ENCODE results near the gene PYY. TPM values are rescaled to one million over a fixed set of nuclear protein-coding genes. Genes with fewer than 3 reads are reported as not detected.

PYY gene
- total RNA-seq, 1 experiment from 2014 or later, result 2.0 TPM

DNA sequence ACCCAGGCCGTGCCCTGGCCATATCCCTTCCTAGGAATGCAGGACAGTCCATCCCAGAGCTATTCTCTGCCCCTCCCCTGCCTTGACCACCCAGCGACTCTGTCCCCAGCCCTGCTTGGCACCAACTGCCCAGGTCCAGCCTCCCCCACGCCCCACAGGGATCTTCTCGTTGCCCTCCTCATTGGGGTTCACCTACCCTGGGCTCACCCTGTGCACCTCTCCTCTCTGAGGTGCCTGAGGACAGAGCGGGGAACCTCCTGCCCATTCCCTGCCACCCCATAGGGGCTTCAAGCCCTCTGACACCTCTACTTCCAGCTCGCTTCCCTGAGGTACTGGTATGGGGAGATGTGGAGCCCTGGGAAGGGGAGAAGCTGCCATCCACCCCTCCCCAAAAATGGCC lies 40.2 kb downstream of the PYY start:
- no peak overlapping the region for H3K18ac ChIP-seq (ENCODE audit: insufficient read length, low read depth, low read length)
- H4K8ac ChIP-seq (replicated peaks; ENCODE audit: insufficient read length, low read depth, low read length), result no peak overlapping the region
- H2AK5ac ChIP-seq (ENCODE audit: insufficient read length, low read length), result no peak overlapping the region
- Mint-ChIP-seq H3K4me3 (no peak overlapping the region), H3K27ac (no peak overlapping the region), H3K27me3 (ENCODE audit: low read depth) (peaks cover 50% of the 10 kb centered on the region), H3K9me3 (peaks cover 0 to 5% of the 10 kb centered on the region in 2 experiments; a peak in 4 of 5 replicates), H3K36me3 (ENCODE audit: insufficient read depth in 1 of 3, low read depth in 3 of 3) (no peaks in the 10 kb centered on the region), H3K4me1 (peaks cover 16 to 17% of the 10 kb centered on the region in 2 experiments)
- DNase-seq, result no peak
- H2AFZ ChIP-seq (ENCODE audit: low read length), result no peak overlapping the region
- no peaks in the 10 kb centered on the region for H3K79me2 ChIP-seq (ENCODE audit: insufficient read depth, low read length)
- no peak overlapping the region for H3K56ac ChIP-seq (ENCODE audit: insufficient read length, low read depth, low read length)
- no peaks in the 10 kb centered on the region; the same call in 1 of the 2 replicates for H3K27me3 ChIP-seq (ENCODE audit: insufficient read depth, low read length)
- TF ChIP-seq, protein P1, sequence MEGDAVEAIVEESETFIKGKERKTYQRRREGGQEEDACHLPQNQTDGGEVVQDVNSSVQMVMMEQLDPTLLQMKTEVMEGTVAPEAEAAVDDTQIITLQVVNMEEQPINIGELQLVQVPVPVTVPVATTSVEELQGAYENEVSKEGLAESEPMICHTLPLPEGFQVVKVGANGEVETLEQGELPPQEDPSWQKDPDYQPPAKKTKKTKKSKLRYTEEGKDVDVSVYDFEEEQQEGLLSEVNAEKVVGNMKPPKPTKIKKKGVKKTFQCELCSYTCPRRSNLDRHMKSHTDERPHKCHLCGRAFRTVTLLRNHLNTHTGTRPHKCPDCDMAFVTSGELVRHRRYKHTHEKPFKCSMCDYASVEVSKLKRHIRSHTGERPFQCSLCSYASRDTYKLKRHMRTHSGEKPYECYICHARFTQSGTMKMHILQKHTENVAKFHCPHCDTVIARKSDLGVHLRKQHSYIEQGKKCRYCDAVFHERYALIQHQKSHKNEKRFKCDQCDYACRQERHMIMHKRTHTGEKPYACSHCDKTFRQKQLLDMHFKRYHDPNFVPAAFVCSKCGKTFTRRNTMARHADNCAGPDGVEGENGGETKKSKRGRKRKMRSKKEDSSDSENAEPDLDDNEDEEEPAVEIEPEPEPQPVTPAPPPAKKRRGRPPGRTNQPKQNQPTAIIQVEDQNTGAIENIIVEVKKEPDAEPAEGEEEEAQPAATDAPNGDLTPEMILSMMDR (conservative IDR thresholded peaks at IDR 0.05), result no peak
- H4K91ac ChIP-seq (ENCODE audit: insufficient read length, low read depth, low read length), result no peak overlapping the region
- H2BK12ac ChIP-seq (ENCODE audit: insufficient read length, low read depth, low read length), result no peak overlapping the region
- no peak overlapping the region for H3K4me2 ChIP-seq (ENCODE audit: insufficient read depth, insufficient read length, low read length)
- H2BK20ac ChIP-seq (ENCODE audit: low read depth, low read length, poor library complexity, severe bottlenecking), result no peak overlapping the region
- H2BK5ac ChIP-seq (ENCODE audit: insufficient read length, low read length), result no peak overlapping the region
- H2BK15ac ChIP-seq (ENCODE audit: low read depth, low read length), result no peak overlapping the region
- no peaks in the 10 kb centered on the region for H4K20me1 ChIP-seq (ENCODE audit: control insufficient read depth, insufficient read depth, insufficient read length)
- H3K9ac ChIP-seq (ENCODE audit: extremely low read depth, insufficient read length, low read length), result no peak overlapping the region
- WGBS (ENCODE audit: extremely low coverage, insufficient read length, low lambda C conversion rate), result no CpG with 5 or more reads among the region's 6 CpGs
- no peak overlapping the region for H3T11ph ChIP-seq (ENCODE audit: low read length)
- H3K79me1 ChIP-seq (ENCODE audit: insufficient read depth, low read depth, low read length, poor library complexity, severe bottlenecking), result no peaks in the 10 kb centered on the region
- no peak overlapping the region for H3K14ac ChIP-seq (ENCODE audit: insufficient read depth, low read length)
- no peaks in the 10 kb centered on the region for H3K23me2 ChIP-seq (ENCODE audit: insufficient read length, low read depth, low read length, poor library complexity, severe bottlenecking)
- H2BK120ac ChIP-seq (ENCODE audit: low read depth, low read length, poor library complexity, severe bottlenecking), result no peak overlapping the region
- H3K23ac ChIP-seq (ENCODE audit: insufficient read length, low read depth, low read length), result no peak overlapping the region
- no peak overlapping the region for H4K5ac ChIP-seq (ENCODE audit: insufficient read length, low read depth, low read length)
- no peaks in the 10 kb centered on the region for H3K9me3 ChIP-seq (ENCODE audit: control insufficient read depth, low read depth, low read length)
- no peak overlapping the region for H3K4ac ChIP-seq (ENCODE audit: low read depth, low read length)
- H3K4me1 ChIP-seq (ENCODE audit: insufficient read depth, low read length), result no peaks in the 10 kb centered on the region
- no peak overlapping the region for H3K27ac ChIP-seq (ENCODE audit: insufficient read length, low read depth, low read length)

Measured in H9 (cell line).